HG03432 (cell line): ENCODE data around the gene PRDM16.

Experiments
- ATAC-seq: cut with Tn5 transposase; IDR thresholded peaks from one replicate; pipeline ENCODE4 v1.9.1; 2021; ENCODE audit warnings: mild to moderate bottlenecking, moderate library complexity; ENCODE audit not compliant: unreplicated experiment

The PRDM16 gene

DNA sequence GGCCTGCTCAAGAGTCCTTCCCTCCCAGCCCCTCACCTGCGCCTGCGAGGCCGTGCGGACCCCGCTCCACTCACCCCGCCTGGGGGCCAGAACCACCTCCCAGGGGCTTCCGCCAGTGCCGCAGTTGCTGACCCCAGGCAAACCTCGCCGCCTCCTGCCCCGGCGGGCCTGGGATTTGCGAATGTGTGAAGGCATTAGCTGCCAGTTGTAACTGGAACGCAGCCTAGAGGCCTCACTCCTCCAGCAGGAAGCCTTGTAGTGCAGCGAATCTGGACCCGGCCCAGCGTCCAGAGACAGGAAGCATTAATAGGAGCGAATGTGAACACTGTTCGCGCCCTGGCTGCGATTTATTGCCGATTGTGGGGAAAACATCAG lies 244.6 kb downstream of the PRDM16 start:
- ATAC-seq: no peak

DNA sequence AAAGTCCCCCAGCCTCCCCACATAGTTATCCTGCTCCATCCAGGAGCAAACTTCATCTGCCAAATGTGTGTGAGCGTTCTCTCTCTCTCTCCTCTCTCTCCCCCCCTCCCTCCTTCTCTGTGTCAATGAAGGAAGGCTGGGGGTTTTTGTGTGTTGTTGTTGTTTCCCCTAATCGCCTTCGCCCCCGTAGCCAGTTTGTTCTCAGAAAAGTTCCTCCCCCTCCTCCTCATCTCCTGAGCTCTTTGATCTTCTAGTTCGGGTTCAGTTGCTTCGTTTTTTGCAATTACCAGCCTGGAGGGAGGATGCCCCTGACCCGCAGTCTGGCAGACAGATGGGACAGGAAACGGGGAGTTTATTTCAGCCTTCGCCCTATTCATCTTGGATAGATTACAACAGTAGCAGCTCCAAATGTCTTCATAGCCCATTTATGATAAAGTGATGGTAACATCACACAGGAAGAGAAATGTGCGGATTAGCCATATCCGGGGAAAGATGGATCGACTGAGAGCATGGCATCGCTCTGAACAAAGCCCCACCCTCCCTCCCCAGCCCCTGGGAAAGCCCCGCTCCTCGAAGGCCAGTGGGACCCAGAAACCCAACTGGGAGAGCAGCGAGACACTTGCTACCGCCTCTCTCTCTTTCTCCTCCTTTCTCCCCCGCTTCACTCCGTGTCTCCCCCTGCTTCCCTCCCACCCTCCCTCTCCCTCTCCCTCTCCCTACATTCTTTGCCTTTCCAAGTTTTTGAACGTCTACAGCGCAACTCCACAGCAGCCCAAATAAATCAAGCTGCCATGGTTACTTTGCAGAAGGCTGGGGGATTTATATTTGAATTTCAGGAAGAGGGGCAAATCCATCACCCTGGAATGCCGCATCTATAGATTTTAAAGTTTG lies 245.7 kb downstream of the PRDM16 start:
- ATAC-seq: no peak

DNA sequence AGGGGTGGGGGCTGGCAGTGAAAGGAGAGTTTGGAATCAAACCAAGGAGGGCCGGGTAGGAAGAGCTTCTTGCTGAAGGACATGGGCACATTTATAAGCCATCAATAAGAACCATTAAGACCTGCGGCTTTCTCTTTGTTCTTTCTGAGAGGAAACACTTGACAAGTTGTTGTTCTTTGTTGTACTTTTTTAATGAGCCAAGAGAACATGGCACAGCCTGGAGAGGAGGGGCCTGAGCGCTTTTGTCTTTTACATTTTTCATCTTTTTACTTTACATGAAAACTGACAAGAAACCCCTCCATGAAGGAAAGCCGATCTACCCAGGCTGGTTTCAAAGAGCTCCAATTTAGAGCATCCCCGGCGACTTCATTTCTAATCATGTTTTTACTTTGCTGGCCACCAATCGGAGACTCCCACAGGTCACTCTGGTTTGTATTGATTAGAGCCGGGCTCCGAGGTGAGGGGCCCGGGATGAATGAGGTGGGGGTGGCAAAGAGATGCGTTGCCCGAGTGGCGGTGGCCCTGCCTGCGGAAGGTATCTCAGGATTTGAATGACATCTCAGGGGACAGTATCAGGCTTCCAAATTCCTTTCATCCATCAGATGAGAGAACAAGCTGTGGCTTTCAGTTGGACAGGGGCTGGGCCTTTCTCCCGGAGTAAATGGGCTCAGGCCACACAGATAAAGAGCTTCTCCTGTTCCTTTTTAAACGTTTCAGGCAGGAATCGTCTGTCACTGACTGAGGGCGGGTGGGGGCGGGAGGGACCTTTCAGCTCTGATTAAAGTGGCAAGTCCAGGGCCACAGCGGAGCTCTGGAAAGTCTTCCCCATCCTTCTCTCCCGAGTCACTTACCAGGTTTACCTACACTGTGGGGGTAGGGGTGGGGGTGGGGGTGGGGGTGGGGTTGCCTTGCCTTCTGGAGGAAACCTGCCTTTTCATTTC lies 246.7 kb downstream of the PRDM16 start:
- no peak for ATAC-seq

DNA sequence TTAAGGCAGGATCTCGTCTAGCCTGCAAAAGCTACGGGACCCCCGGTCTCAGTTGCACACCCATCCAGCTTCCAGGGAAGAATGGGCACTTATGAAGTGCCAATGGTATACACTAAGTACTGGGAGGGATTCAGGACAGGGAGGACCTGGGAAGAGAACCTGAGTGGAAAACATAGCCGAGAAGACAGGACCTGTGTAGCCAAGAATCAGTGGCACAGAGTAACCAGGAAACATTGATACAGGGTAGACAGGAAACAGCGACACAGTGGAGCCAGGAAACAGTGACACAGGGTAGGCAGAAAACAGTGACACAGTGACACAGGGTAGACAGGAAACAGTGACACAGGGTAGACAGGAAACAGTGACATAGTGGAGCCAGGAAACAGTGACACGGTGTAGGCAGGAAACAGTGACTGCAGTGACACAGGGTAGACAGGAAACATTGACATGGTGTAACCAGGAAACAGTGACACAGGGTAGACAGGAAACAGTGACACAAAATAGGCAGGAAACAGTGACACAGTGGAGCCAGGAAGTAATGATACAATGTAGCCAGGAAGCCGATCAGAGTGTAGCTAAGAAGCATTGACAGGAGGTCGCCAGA lies 247.4 kb downstream of the PRDM16 start:
- ATAC-seq: no peak

DNA sequence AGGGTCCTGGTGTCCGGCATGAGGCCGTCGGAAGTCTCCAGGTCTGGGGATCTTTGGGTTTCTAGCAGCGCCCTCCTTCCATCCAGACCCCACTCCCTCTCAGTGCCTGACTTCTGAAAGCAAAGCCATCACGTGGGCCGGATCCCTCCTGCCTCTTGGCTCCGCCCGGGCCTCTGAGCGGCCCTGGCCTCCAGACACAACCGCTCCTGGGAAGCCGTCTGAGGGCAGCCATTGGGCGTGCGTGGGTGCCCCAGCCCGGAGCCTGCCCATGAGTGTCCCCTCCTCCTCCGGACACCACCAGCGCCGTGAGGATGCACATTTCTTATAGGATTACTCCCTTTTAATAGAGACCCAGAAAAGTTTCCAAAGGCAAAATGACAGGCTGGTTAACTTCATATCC lies 248.5 kb downstream of the PRDM16 start:
- no peak for ATAC-seq

DNA sequence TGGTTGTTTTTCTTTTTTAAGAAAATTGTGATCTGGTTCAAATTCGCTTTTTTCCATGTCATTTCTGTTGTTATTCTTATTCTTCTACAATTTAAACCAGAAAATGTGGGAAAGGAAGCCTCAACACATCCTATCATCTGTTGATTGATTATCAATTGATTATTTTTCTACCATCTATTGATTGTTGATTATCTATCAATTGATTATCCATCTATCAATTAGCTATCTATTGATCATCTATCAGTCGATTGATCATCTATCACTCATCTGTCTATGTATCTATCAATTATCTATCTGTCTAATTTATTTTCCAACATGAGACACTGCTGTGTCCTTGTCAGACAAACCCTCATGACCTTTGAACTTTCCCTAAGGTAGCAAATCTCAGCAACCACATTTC lies 249.3 kb downstream of the PRDM16 start:
- ATAC-seq: no peak

DNA sequence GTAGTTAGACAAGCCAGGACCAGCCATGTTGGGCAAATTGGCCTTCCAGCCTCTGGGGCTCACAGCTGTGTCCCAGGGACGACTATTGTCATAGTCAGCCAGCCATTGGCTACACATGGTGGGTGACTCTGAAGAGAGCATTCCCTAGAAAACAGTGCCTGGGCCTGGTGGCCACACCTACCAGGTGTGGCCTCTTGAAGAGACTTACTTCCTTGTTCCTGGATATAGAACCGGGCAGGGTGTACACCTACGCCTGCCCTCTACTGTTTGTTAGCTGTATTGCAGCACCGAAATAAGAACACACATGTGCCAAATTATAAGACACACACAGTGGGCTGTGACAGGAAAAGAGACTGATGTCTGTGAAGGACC lies 250.9 kb downstream of the PRDM16 start:
- no peak for ATAC-seq

DNA sequence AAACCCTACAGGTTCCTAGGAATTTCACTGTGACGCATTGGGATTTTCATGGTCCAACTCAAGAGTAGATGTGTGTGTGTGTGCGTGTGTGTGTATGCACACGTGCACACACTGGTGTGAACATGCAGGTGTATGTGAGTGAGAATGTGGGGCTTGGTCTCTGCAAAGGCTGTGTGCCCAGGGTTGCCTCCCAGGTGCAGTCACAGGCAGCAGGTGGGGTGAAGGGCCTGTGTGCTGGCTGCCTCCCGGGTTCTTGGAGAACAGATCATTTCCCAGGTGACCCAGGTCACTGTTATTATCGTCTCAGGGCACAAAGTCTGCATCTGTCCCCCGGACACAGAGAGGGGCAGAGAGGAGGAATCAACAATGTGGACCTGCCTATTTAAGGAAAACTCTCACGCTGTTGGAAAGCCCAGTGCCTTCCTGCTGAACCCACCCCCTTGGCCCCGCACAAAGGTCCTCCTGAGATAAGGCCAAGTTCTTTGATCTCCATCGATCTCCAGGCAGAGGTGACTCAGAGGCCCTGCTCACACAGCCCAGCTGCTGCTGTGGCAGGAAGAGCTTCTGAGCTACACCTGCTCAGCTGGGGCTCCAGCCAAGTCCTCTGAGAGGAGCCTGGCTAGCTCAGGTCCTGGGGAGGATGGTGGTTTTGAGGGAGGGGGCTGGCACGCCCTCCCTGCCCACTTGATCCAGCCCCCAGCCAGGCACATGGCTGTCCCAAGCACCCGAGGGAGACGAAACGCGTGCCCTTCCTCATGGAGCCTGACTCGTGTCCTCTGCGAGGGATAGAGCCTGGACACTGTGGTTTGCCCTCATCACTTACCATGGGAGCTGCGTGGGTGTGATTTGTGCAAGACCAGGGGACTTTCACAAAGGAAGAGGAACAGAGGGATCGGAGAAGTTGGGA lies 251.5 kb downstream of the PRDM16 start:
- no peak for ATAC-seq

DNA sequence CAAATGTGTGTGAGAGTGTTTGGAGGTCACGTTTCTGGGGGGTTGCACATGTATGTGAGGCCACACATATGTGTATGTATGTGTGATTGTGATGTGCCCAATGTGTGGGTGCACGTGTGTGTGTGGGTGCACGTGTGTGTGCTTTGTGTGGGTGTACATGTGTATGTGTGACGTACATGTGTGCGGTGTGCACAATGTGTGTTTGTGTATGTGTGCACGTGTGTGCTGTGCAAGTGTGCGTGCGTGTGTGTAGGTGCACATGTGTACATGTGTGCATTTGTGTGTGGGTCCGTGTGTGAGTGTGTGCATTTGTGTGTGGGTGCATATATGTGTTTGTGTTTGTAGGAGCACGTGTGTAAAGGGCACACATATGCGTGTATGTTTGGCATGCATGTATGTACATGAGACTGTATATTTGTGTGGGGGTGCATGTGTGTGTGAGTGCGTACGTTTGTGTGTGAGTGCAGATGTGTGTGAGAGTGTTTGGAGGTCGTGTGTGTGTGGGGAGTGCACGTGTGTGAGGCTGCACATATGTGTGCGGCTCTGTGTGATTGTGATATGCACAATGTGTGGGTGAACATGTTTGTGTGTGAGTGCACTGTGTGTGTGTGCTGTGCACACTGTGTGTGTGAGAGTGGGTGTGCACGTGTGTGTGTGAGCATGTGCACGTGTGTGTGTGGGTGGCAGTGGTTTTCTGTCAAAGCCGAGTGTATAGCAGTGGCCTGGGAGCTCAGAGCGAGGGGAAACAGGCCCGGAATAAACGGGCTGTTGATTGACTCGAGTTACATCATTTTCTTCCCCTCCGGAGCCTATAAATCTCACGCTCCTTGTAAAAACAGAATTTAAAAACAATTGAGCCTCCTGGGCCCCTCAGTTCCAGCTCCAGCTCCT lies 252.8 kb downstream of the PRDM16 start:
- ATAC-seq: no peak

DNA sequence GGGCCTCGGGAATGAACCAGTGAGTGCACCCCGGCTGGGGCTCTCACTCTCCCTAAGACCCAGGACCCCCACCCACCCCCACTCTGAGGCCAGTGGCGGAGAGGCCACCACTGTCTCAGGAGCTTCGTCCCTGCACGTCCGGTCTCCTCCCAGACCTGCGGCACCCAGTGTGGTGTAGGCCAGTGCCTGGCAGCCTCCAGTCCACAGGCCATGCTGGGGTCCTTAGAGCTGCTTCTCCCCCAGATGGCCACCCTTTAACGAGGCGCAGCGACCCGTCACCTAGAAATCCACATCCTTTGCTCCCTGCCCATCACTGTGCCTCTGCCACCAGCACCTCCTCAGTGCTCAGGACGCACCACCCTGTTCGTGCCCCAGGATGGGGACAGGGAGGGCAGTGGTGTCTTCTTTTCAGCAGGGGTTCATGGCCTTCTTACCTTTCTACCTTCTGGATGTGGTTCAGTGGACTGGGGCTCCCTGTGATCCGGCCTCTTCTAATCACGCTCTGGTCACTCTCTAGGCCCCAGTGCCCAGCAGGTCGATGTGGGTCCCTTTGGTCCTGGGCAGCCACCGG lies 253.5 kb downstream of the PRDM16 start:
- ATAC-seq: no peak

DNA sequence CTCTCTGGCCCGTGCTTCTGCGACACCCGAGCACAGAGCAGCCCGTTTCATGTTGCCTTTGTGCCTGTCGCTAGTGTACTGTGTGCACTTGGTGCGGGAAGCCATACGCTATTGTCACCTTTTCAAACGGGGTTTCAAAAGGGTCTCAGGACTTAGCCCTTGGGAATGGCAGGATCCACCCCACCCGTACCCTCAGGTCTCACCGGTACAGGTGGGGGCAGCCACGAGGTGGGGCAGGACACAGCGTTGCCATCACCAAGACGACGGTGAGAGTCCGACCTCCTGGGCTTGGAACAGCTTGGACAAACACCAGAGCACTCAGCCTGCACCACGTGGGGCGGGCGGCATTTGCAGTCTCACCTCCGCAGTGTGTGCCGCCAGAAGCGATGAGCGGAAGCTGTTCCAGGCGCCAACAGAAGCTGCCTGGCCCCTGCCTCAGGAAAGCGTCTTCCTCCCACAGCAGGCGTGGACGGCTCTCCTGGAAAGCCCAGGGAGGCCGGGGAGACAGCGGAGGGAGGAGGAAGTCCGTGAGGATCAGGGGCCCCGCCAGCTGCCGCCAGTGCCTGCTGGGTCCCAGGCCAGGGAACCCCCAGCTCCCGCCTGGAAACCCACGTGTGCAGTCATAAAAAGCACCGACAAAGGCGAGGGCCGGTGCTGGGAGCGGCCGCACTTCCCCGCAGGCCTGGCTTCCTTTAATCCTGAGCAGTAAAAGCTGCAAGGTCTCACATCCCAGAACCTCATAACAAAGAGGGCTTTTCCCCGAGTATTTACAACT lies 254.2 kb downstream of the PRDM16 start:
- ATAC-seq: no peak

DNA sequence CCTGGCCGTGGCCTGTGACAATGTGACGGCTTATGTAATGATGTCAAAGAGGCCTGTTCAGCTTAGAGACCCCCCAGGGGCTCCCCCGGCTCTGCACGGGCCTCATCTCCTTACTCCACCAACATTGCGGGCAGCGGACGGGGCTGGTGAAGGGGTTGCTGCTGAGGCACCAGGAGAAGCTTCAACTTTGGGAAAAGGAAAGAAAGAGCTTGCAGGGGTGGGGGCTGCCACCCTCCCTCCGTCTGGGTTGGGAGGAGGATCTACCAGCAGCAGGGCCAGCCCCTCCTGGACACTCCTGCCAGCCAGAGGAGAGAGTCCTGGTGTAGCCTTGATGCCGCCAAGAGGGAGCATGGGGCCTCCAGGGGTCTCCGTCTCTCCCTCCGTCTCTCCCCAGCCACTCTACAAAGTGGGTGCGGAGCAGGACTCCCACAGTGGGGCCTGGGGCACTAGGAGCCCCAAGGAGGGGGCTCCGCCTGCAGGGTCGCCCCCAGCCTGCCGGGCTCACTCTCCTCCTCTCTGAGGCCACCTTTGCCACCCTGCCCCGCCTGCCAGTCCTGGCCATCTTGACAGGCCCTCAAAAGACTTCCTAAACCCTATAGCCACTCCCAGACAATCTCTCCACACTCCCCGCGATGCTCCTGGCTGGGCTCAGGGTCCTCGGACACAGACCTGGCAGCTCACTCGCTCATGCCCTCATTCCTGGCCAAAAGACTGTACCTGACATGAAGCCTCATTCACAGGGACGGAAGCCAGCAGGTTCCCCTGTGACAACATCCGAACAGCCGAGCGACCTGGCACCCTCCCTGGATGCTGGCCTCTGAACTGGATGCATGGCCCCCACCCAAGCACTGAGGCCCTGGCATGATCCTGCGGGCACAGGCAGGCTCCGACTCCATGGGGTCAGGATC lies 255.0 kb downstream of the PRDM16 start:
- no peak for ATAC-seq

DNA sequence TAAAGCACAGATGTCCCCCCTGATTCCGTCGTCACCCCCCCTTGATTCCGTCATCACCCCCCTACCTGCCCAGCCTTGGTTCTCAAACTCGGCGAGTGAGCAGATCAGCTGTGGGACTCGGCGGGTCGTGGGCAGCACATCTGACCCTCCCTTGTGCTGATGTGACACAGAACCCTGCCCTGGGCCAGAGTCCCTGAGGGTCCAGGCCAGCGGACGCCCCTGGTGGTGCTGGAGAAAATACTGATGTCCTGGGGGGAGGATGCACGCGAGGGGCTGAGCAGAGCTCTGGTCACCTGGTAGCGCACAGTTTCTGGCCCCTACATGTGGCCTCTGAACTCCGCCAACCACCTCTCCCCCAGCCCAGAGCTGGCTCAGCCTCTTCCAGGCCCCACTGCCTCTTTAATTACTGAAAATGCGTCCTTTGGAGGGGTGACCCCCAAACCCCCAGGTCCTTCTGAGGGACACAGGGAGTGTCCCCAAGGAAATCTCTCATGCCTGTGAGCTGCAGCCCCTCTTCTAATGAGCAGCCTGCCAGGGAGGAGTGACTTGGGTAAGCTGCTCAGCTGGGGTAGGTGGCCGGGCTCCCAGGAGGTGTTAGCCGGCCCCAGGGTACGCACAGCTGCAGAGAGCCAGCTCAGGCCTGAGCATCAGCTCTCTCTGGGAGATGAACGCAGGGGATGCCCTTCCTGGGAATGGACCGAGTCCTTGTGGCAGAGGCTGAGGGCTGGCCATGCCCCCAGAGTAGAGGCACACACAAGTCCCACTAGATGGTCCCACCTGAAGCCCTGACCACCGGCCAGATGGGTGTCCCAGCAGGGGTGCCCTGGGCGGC lies 255.9 kb downstream of the PRDM16 start:
- ATAC-seq: no peak

DNA sequence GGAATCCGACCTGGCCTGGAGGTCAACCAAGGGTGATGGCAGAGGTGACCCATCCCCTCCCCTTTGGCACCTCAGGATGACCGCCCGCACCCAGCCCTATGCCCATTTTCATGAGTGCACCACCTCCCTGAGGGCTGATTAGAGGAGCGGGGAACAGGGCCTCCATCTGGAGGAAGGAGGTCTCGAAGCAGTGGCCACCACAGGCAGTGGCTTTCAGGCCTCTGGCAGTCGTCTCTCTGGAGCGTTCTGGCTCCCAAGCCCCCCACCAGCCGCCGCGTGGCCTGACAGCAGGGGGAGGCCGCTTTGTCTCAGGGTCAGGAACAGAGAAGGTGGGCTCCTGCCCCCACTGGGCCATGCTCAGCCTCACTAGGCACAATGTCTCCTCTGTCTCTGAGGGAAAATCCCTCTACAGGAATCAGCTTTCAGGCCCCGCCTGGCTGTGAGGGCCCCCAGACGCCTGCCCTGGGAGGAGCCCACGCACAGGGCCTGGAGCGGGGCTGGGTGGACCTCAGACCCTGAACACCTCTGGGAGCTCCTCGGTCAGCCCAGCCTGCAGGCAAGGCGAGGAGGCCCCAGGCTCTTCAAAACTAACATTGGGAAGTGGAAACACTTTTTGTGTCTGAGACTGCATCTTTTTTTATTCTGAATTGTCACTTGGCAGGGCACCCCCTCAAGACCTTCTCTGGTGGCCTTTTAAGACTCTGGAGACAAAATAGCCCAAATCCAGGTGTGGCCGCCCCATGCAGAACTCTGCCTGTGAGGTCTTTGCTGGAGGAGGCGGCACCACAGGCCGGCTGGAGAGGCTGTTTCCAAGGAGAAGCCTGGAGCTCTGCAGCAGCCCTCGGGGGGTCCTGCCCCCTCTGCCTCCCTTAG lies 257.7 kb downstream of the PRDM16 start:
- ATAC-seq: no peak

DNA sequence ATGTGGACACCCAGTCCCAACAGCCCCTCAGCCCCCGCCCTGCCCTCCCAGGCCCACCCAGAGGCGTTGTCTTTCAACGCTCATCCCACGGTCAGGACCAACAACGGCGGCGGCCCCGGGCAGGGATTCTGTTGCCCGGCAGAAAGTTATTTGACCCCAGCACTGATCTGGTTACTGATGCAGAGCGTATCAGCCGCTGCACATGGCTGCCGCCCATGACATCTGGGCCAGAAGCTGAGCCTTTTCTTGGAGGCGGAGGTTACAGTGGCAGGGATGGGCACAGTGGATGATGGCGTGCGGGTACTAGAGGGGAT lies 258.3 kb downstream of the PRDM16 start:
- ATAC-seq: no peak
